ENCODE measurements around the gene SYT14. TPM values are rescaled to one million over a fixed set of nuclear protein-coding genes. Genes with fewer than 3 reads are reported as not detected.

Gene SYT14
- total RNA-seq, 1 experiment from 2014 or later, result 10.3 TPM

- H3K4me3 Mint-ChIP-seq, result no peak overlapping the region
- TF ChIP-seq CTCF (conservative IDR thresholded peaks at IDR 0.05), result no peak
Observed at GRCh38 chr1:210129759-210130158, 191.7 kb downstream of the SYT14 start.

More at GRCh38 chr1:210129759-210130158, 191.7 kb downstream of the SYT14 start:
- Histone ChIP-seq H2BK5ac (ENCODE audit: insufficient read length, low read length) (no peak overlapping the region), H4K20me1 (ENCODE audit: control insufficient read depth, insufficient read depth, insufficient read length) (no peaks in the 10 kb centered on the region), H3K4ac (ENCODE audit: low read depth, low read length) (no peak overlapping the region), H3K27me3 (ENCODE audit: insufficient read depth, low read length) (no peaks in the 10 kb centered on the region), H3K27ac (ENCODE audit: insufficient read length, low read depth, low read length) (no peak overlapping the region), H3K18ac (ENCODE audit: insufficient read length, low read depth, low read length) (no peak overlapping the region), H2BK15ac (ENCODE audit: low read depth, low read length) (no peak overlapping the region), H4K91ac (ENCODE audit: insufficient read length, low read depth, low read length) (no peak overlapping the region), H3K79me1 (ENCODE audit: insufficient read depth, low read depth, low read length, poor library complexity, severe bottlenecking) (no peaks in the 10 kb centered on the region), H2BK12ac (ENCODE audit: insufficient read length, low read depth, low read length) (no peak overlapping the region), H3K14ac (ENCODE audit: insufficient read depth, low read length) (no peak overlapping the region), H3K23ac (ENCODE audit: insufficient read length, low read depth, low read length) (no peak overlapping the region), H4K8ac (replicated peaks; ENCODE audit: insufficient read length, low read depth, low read length) (no peak overlapping the region), H4K5ac (ENCODE audit: insufficient read length, low read depth, low read length) (no peak overlapping the region), H3K4me1 (ENCODE audit: insufficient read depth, low read length) (no peaks in the 10 kb centered on the region), H3K56ac (ENCODE audit: insufficient read length, low read depth, low read length) (no peak overlapping the region), H3T11ph (ENCODE audit: low read length) (no peak overlapping the region), H3K9me3 (ENCODE audit: control insufficient read depth, low read depth, low read length) (no peaks in the 10 kb centered on the region), H2BK20ac (ENCODE audit: low read depth, low read length, poor library complexity, severe bottlenecking) (no peak overlapping the region), H3K79me2 (ENCODE audit: insufficient read depth, low read length) (no peaks in the 10 kb centered on the region), H3K9ac (ENCODE audit: extremely low read depth, insufficient read length, low read length) (no peak overlapping the region), H2BK120ac (ENCODE audit: low read depth, low read length, poor library complexity, severe bottlenecking) (no peak overlapping the region), H2AFZ (ENCODE audit: low read length) (no peak overlapping the region), H3K4me2 (ENCODE audit: insufficient read depth, insufficient read length, low read length) (no peak overlapping the region), H2AK5ac (ENCODE audit: insufficient read length, low read length) (no peak overlapping the region), H3K23me2 (ENCODE audit: insufficient read length, low read depth, low read length, poor library complexity, severe bottlenecking) (no peaks in the 10 kb centered on the region)
- DNase-seq, result no peak
- Mint-ChIP-seq H3K27ac (no peak overlapping the region), H3K36me3 (ENCODE audit: insufficient read depth in 1 of 3, low read depth in 3 of 3) (no peaks in the 10 kb centered on the region), H3K9me3 (no peaks in the 10 kb centered on the region), H3K4me1 (peaks cover 4 to 7% of the 10 kb centered on the region in 2 experiments; a peak in 2 of 4 replicates), H3K27me3 (ENCODE audit: low read depth) (no peaks in the 10 kb centered on the region)
- WGBS (ENCODE audit: extremely low coverage, insufficient read length, low lambda C conversion rate), result no CpG with 5 or more reads among the region's 2 CpGs
